MV-4-11 (cell line): ENCODE measurements around the gene OST4.

Experiments
- DNase-seq: peaks from one replicate; lab custom pipeline; 2025; lab: John Stamatoyannopoulos, UW

OST4 gene

DNA sequence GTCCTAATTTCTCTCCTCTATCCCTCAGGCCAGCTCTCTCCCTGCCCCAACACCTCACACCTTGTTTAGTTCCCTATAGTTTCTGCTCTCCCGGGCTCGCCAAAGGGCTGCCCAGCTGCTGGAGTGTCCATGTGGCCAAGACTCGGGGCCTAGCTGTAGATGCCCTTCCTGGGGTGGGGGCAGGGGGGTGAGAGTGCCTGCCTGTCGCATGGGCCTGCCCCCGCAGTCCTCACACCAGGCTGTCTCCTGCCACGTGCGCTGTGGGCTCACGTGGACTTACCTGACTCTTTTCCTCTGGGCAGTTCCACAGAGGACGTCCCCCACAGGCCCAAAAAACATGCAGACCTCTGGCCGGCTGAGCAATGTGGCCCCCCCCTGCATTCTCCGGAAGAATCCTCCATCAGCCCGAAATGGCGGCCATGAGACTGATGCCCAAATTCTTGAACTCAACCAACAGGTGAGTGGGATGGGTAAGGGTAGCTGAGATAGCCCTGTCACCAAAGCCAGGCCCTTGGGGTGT lies 46.1 kb downstream of the OST4 start:
- DNase-seq: no peak

DNA sequence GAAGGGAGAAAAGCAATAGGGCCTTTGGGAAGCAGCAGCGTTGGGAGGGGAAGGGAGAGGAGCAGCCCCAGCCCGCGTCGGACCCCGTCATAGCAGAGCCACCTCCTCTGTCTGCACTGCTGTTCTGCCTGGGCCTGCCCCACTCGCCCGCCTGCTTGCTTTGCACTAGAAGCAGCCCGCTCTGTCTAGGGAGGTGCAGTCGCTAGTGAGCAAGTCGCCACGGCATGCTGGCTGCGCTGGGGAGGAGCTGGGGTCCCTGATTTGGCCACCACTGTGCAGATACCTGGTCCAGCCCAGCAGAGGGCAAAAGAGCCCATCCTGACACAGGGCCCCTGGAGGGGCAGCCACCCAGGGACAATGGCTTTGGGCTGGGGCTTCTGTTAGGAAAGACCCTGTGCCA lies 46.6 kb downstream of the OST4 start:
- DNase-seq: no peak

DNA sequence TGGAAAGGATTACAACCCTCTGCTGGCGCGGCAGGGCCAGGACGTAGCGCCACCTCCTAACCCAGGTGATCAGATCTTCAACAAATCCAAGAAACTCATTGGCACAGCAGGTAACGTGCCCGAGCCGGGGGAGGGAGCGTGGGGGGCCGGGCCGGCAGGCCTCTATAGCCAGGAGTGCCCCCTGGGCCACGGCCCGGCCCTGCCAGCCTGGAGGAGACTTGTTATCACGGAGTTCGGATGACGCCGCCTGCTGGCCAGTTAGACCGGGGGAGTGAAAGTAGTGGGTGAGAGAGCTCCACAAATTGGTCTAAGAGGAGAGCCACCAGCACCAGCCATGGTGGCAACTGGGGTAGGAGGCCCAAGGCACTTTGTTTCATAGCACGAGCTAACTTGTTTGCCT lies 47.3 kb downstream of the OST4 start:
- DNase-seq: no peak

DNA sequence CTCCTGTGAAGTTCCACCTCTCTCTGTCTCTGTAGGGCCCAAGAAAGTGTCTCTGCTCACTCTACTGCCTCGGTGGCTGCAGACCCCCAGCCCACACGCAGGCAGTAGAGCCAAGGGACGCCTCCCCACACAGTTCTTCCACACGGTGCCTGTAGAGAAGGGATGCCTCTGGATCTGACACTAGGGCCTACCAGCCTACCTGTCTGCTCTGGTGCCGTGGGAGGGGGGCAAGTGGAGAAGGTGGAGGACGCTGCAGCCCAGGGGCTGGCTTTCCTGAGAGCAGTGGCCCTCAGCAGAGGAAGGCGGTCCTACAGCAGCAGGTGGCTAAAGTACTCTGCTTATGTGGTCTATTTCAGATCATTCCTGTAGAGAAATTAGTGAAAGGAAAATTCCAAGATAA lies 47.7 kb downstream of the OST4 start:
- no peak for DNase-seq

DNA sequence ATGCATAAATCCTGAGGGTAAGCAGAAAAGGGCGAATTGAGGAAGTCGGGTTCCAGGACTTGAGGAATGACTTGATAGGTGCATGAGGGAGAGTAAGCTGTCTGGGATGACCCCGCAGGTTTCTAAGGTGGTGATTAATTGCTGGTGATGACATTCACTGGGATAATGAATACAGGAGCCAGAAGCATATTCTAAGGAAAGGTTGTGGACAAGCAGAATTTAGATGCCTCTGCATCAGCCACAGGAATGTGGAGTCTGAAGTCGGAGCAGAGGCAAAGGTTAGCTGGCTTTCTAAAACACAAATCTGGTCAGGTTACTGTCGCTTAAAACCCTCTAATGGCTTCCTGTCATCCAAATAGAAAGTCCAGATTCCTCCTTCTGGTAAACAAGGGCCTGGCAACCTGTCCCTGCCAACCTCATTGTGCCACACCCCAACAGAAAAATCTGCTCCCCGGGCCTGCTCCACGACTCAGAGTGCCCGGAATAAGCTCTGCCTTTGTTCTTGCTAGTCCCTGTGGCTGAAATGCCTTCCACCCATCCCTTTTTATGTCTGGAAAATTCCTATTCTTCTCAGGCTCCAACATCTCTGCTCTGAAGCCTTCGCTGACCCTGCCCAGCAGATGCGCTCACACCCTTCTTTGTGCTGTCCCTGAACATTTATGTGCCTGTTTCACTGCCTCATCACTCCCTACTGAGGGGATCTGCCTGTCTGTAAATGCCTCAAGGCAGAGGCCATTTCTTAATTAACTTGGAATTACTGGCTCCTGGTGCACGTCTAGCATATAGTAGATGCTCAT lies 50.0 kb downstream of the OST4 start:
- DNase-seq: no peak
